HG03139 (cell line): ENCODE measurements around the gene PACS1.
A peak's percentile ranks its signal among the peaks of the same experiment; 100 is the strongest.

Experiments
- ATAC-seq: cut with Tn5 transposase; IDR thresholded peaks from one replicate; pipeline ENCODE4 v1.9.1; 2021; ENCODE audit not compliant: unreplicated experiment

PACS1 gene

DNA sequence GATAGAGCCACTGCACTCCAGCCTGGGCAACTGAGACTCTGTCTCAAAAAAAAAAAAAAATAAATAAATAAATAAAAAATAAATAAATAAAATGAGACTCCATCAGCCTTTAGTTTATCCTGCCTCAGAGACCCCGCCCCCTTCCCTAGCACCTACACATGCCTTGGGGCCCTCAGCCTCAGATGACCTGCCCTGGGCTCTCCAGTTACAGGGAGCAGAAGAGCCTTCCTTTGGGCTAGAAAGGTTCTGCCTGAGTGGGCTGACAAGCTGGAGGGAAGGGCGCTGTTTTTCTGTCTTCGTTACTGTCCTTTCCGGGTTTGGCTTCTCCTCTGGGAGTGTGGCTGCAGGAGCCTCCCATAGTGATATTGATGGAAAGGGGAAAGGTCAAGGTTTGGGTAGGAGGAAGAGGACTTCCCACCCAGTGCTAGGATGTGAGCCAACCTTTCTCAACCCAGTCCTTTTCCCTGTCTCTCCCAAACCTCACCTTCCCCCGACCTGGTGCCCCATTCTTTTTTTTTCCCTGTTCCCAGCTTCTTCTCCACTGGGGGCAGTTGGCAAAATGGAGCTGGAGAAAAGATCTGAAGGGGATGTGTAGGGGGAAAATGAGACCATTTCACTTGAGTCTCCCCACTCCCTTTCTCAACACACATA is 19.4 kb upstream of the PACS1 start:
- ATAC-seq, result no peak

DNA sequence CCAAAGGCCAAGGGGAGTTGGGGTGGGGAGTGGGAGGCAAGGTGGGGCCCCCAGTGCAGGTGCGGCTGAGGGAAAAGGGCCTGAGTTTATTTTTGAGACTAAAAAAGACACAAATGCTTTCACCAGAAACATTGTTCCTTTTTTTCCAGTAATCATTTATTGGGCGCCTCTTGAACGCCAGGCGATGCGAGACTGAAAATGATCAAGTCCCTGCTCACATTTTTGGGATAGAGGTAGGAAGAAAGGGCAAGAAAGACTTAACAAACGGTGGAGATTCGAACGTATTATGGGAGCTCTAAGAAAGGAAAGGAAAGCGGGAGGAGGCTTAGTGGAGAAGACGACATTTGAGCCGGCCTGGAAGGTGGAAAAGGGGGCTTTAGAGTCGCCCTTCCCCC is 18.7 kb upstream of the PACS1 start:
- no peak for ATAC-seq

DNA sequence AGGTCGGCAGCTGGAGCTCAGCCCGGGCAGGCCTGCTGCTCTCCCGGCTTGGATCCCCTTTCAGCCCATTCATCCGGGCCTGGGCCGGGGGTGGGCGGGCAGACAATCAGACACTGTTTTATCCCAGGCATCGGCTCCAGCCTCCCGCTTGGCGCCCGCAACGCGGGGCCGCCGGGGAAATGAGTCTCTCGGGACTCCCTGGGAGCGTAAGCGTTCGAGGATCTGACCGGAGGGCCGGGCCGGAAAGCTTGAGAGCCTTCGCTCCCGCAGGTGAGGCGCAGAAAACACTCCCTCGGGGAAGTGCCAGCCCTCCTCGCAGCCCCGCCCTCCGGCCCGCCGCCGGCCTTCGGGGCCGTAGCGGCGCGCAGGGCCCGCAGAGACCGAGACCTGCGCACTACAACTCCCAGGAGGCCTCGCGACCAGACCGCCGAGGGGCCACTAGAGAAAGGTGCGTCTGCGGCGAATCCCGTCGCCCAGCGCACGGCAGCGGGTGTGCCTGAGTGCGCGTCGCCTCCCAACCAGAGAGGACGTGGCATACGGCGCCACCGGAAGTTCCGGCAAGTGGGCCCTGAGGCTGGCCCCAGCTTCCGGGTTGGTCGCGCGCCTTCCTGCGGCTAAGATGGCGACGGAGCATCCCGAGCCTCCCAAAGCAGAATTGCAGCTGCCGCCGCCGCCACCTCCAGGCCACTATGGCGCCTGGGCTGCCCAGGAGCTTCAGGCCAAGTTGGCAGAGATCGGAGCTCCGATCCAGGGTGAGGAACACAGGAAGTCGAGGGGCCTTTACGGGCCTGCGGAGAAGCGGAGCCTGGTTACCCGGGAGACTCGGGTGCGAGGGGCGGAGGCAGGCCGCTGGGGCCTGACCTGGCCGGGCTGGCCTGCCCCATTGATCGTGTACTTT is 18.1 kb upstream of the PACS1 start, which contains the start of gene SF3B2:
TSS of gene SF3B2 (plus strand) at position 599 of the 898 bp plus-strand sequence. CDS start at position 620, 21 bp downstream.
- peak; percentile 92 for ATAC-seq

DNA sequence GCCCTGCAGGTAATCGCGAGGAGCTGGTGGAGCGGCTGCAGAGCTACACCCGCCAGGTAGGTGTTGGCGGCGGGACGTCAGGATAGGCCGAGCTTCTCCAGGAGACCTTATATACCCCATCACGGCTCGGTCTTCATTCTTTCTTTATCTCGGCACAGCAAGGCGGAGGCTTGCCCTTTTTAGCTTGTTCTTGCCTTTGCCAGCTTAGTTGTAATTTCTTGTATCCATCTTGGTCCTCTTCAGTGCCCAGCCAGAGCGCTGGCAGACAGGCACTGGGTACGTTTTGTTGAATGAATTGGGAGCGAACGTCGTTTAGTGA is 17.4 kb upstream of the PACS1 start:
- no peak for ATAC-seq

DNA sequence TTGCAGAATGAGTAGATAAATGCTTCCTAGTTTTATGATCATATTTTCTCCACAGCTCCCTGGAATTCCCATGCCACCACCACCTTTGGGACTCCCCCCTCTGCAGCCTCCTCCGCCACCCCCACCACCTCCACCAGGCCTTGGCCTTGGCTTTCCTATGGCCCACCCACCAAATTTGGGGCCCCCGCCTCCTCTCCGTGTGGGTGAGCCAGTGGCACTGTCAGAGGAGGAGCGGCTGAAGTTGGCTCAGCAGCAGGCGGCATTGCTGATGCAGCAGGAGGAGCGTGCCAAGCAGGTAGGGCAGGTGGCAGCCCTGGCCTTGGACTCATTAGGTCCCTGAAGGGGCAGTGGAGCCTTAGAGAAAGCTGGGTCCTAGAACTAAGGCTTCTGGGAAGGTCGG is 15.1 kb upstream of the PACS1 start:
- ATAC-seq, result no peak

DNA sequence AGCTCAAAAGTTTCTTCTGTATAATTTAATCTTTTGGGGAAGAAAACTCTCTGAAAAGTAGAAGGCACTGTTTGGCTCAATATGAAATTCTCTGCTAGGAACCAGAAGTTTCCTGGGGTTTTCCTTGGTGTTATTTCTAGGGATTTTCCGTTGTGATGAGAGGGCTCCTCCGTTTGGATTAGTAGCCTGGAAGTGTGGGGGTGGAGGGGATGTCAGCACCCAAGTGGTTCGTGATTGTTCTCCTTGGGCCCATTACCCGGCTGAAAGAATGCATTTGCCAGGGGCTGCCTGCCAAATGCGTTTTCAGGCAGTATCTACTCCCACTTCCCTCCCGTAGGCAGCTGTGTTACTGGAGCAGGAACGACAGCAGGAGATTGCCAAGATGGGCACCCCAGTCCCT is 13.6 kb upstream of the PACS1 start:
- ATAC-seq, result no peak

DNA sequence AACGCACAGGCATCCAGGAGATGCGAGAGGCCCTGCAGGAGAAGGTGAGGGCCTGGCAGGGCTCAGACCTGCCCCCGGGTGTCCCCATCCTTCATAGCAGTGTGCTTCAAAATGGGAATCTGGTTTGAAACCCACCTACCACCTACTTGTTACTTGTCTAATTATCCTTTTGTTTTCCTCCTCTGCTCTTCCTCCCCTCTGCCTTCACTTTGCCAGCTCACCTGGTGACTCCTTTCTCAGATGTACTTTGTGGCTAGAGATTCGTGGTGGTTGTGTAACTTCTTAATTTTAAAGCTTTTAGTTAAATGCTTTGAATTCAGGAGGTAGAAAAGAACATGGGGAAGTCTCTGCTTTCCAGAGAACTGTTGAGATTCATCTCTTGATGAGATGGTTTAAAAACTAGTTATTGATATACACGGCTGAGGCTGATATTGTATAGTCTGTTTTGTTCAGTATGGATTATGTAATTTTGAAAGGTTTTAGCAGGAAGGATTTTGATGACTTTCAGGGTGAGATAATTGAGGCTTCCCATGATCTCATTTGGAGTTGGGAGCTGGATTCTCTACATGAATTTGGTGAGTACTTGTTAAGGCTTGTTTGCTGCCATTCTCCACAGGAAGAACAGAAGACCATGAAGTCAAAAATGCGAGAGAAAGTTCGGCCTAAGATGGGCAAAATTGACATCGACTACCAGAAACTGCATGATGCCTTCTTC is 9.9 kb upstream of the PACS1 start:
- no peak for ATAC-seq

DNA sequence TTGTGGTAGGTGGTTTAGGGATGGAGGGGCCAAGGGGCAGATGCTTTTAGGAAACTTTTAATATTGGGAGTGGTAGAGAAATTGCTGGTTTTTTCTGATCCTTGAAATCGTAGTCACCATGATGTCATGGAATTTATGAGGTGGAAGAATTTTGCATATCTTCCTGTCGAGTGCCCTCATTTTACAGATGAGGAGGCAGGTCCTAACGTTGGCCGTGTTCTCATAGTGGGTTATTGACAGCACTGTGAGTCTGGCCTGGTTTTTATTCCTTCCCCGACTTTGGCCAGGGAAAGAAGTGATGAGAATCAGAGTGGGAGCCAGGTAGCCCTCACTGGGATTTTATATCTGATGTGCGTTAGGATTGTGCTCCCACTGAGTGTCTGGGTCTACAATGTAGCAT is 8.8 kb upstream of the PACS1 start:
- ATAC-seq, result no peak

DNA sequence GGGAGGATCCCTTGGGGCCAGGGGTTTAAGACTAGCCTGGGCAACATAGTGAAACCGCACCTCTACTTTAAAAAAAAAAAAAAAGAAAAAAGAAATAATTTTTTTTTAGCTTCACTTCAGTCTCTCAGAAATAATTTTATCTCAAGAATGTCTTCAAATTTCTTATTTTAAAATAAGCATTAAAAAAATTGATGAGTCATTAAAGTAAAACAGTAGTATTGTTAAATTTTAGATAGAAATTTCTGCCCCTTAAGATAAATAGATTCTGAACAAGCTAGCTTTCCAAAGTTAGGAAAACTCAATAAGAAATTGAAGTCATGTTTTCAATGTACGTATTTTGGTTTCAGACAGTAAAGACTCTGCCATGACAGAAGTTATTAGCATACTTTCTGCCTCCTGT is 7.7 kb upstream of the PACS1 start:
- no peak for ATAC-seq

DNA sequence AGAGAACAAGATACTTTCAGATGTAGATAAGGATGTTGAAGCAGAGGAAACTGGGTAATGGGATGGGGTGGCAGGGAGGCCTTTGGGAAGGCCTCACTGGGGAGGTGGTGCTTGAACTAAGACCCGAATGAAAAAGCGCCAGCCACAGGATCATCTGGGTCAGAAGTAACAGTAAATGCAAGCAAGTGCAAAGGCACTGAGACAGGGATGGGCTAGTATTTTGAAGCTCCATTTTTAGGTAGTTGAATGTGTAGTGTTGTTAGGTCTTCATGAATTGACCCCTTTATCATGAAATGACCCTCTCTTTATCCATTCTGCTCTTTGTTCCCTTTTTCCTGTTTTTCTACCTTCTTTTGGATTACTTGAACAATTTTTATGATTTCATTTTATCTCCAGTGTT is 6.2 kb upstream of the PACS1 start:
- ATAC-seq, result no peak

DNA sequence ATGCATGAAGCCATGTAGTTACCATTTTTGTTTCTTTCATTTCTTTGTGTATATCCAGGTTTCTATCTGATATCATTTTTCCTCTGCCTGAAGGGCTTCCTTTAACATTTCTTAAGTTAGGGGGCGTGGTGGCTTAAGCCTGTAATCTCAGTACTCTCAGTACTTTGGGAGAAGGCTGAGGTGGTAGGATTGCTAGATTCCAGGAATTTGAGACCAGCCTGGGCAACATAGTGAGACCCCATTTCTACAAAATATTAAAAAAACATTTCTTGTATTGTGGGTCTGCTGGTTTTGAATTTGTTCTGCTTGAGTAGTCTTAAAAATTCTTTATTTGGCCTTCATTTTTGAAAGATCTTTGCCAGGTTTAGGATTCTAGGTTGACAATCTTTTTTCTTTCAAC is 5.5 kb upstream of the PACS1 start:
- ATAC-seq, result no peak

DNA sequence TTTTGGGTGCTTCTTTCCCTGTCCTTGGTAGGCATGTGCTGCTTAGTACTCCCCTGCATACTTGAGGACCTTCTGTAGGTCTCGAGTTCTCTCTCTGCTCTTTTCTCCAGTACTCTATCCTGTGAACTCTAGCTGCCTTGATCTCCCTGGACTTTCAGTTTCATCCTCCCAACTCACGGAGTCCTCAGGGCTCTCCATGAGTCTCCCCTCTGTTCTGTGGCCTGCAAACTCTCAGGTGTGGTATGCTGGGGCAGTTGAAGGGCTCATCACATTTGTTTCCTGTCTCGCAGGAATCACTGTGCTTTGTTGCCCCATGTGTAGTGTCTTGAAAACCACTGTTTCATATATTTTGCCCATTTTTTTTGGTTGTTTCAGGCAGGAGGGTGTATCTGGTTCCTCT is 3.3 kb upstream of the PACS1 start:
- ATAC-seq, result no peak

DNA sequence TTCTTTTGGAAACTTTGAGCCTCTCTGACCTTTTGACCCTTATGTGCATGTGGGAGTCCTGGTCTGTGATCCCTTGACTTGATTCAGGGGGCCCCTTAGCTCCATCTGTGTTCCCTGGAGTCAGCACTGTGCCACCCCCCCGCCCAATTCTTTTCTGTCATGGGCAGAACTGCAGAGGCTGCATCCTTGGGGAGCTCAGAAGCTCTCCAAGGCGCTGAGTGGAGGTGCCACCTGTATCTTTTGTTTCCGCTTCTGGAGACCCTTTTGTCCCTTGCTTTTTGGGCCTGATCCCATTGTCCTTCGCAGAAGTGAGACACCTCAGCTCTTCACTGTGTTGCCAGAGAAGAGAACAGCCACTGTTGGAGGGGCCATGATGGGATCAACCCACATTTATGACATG is 2.4 kb upstream of the PACS1 start:
- no peak for ATAC-seq

DNA sequence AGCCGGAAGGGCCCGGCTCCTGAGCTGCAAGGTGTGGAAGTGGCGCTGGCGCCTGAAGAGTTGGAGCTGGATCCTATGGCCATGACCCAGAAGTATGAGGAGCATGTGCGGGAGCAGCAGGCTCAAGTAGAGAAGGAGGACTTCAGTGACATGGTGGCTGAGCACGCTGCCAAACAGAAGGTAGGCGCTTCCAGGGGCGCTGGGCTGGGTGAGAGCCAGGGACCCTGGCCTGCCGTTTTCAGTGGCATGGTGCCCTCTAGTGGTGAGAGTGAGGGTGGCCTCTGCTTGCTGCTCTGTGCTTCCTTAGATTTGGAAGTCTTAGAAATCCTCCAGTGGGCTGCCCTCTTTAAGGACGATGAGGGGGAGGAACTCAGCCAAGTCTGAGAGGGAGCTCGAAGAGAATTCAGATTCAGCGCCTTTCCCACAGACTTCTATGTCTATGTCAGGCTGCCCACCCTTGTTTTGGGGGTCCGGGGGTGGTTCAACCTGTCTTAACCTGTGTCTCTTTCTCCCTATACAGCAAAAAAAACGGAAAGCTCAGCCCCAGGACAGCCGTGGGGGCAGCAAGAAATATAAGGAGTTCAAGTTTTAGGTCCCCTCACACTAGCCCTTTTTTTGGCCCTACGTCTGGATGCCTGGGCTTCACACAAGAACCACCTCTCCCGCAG is 1.8 kb upstream of the PACS1 start:
- no peak for ATAC-seq

DNA sequence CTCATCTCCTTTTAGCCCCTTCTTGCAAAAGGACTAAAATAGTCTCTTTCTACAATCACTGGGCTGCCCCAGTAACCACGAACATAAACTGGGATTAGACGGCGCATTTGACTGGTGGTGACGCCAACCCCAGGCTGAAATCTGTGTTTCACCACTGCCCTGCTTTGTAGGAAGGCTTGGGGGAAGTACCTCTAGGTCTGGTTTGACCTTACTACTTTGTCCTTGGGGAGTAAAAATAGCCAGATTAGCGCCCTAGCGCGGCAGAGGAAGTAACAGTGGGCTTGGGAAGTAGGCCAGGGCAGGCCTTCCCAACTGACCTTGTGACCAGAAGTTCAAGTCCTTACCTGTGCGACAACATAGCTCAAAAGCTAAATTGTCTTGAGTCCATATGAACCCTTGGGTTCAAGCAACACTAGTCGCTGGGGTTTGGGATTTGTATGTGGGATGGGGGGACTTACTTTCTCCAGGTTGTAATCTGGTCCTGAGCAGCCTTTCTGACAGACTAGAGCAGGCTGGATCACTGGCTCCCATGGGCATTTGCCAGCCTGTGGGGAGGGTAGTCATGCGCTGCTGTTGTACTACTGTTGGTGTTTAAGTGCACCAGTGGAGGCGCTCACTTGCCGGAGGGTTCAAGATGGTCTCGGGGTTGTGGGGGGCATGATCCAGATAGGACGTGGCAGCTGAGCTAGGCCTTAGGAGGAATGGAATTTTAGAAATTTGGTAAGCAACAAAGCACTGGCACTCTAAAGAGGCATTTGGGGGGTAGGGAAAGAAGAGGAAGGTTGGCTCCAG is 953 bp upstream of the PACS1 start:
- no peak for ATAC-seq

DNA sequence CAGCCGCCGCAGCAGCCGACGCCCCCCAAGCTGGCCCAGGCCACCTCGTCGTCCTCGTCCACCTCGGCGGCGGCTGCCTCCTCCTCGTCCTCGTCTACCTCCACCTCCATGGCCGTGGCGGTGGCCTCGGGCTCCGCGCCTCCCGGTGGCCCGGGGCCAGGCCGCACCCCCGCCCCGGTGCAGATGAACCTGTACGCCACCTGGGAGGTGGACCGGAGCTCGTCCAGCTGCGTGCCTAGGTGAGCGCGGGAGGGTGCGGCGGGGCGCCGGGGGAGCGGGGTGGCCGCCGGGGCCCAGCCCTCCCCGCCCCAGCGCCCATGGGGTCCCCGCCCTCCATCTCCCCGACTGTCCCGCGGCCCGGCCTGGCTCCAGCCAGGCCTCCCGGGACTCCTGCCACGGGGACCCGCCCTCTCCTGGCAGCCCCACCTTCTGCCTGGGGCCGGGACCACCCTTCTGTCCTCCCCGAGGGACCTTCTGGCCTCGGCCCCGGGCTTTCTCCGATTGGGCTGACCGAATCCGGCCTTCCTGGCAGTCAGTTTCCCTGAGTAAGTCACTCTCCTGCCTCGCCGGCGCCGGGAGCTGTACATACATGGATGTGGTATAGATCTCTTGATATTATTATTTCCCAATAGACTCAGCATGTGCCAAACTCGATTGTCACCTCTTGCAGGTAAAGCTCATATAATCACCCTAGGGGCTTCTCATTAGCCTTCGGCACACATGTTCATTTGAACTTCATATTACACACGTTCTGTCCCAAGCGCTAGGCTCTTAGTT is 720 bp downstream of the PACS1 start:
- ATAC-seq, result no peak

DNA sequence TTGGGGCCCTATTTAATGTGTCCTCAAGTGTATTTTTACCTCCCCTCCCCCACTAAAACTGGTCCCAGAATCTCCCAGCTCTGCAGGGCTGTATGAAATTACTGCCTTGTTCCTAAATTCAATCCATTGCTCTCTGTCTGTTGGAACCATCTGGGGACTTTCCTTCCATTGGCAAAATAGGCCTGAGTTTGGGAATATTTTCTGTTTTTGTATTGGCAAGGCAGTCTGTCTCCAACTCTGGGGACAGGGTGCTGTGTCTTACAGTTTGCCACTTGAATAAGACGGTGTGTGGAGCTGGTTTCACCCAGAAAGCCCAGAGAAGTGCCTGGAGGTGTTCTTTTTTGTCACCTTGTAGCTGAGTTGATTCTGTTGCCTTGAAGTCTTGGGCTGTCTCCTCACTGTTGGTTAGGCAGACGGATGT is 1.3 kb downstream of the PACS1 start:
- no peak for ATAC-seq

DNA sequence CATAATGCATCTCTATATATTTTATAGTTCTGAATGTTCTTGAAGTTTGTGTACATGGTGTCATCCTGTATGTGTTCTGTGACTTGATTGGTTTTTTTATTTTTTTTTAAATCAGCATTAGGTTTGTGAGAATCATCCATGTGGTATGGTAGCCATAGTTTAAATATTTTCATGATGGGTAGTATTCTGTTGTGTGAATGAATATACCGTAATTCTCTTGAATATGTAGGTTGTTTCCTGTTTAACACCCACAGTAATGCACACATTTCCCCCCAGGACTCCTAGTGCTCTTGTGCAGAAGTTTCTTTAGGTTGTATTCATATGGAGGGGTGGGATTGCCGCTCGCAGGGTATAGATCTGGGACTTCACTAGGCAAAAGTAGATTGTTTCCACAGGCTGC is 2.0 kb downstream of the PACS1 start:
- no peak for ATAC-seq

DNA sequence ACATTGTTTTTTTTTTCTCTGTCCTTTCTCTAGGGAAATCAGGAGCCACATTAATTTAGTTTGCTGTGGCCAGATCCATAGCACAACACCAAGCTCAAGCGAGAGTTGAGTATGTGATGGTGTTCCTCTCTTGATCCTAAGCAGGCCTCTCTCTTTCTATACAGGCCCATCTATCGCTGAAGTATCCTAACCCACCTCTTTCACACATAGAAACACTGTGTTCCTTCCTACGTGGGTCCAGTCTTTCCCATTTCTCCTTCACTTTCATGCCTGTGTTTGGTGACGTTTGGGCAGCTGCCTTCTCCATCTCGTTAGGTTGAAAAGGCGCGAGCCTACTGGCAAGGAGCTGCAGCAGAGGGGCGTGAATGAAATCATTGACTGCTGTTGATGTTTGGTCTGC is 2.4 kb downstream of the PACS1 start:
- ATAC-seq, result no peak

DNA sequence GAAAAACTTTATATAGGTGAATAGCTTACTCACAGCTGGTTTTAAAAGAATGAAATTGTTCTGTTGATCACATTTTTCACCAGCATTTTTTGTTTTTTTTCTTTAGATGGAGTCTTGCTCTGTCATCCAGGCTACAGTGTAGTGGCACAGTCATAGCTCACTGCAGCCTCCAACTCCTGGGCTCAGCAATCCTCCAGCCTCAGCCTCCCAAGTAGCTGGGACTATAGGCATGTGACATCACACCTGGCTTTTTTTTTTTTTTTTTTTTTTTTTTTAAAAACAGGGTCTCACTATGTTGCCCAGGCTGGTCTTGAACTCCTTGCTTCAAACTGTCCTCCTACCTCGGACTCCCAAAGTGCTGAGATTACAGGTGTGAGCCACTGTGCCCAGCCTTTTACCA is 3.6 kb downstream of the PACS1 start:
- no peak for ATAC-seq
